Small intestine (tissue), 7 donors: ENCODE measurements around the gene TSEN54. TPM values are rescaled to one million over a fixed set of nuclear protein-coding genes. Genes with fewer than 3 reads are reported as not detected.

ENCODE experiments used
- DNase-seq, 2 donors: peaks; one replicate each; pipeline versions ENCODE4 v3.0.0 to v3.0.0-alpha.2; 2013
- FAIRE-seq: peaks from 2 replicates; lab custom pipeline; 2012; peaks lifted over from hg19 to GRCh38; lab: Jason Lieb, UNC
- H3K27ac ChIP-seq, 3 donors: one replicate each; pipeline ENCODE4 v1.5.1; 2013; ENCODE audit warnings: low read length in 2 of 3, mild to moderate bottlenecking in 2 of 3, control low read depth in 1 of 3, inconsistent platforms in 1 of 3, low read depth in 1 of 3, moderate library complexity in 1 of 3
- H3K27me3 ChIP-seq, 3 donors: one replicate each; pipeline ENCODE4 v1.6.1; 2013; ENCODE audit warnings: low read length in 3 of 3, inconsistent platforms in 1 of 3; ENCODE audit not compliant: control insufficient read depth in 3 of 3, insufficient read depth in 3 of 3
- H3K36me3 ChIP-seq, 3 donors: one replicate each; pipeline ENCODE4 v1.6.1; 2013; ENCODE audit warnings: low read length in 3 of 3, inconsistent platforms in 1 of 3, low read depth in 1 of 3, mild to moderate bottlenecking in 1 of 3, moderate library complexity in 1 of 3; ENCODE audit not compliant: control insufficient read depth in 3 of 3, insufficient read depth in 2 of 3
- H3K4me1 ChIP-seq, 3 donors: one replicate each; pipeline ENCODE4 v1.6.1; 2013; ENCODE audit warnings: low read length in 2 of 3, inconsistent platforms in 1 of 3, low read depth in 1 of 3, mild to moderate bottlenecking in 1 of 3, moderate library complexity in 1 of 3; ENCODE audit not compliant: control insufficient read depth in 3 of 3, insufficient read depth in 2 of 3
- H3K4me3 ChIP-seq, 3 donors: one replicate each; pipeline ENCODE4 v1.5.1; 2013; ENCODE audit warnings: low read length in 3 of 3, control low read depth in 1 of 3, inconsistent platforms in 1 of 3, low read depth in 1 of 3, mild to moderate bottlenecking in 1 of 3, moderate library complexity in 1 of 3
- H3K9me3 ChIP-seq, 2 donors: one replicate each; pipeline ENCODE4 v1.6.1; 2013; ENCODE audit warnings: low read depth in 1 of 2, low read length in 1 of 2; ENCODE audit not compliant: control insufficient read depth in 2 of 2, insufficient read depth in 1 of 2
- whole genome bisulfite sequencing, 3 donors: extraction: QIAGEN DNeasy Blood & Tissue Kit; methylation state at CpG; one replicate each; pipeline ENCODE4 v1.1.7; 2013; 5-methylcytosine and 5-hydroxymethylcytosine counted together
- polyA plus RNA-seq, 4 donors: library from polyadenylated mRNA; stranded (reverse) in 3 of 4; unstranded in 1 of 4; fragments of 200-250 nt in 3 of 4; fragments of 120-200 nt in 1 of 4; gene quantifications; one replicate each; pipeline versions ENCODE4 v1.2.1 to v1.2.3, GENCODE V29; 2013
- donor health status: healthy with polysubstance abuse.
- donor health status: control.
- donor health status: control.
- donor health status: Bipolar disorder and iron deficiency.
- donor health status: healthy.

Gene TSEN54
- polyA plus RNA-seq, 4 donors: 35.5 to 91.1 (median 69.4) TPM

DNA sequence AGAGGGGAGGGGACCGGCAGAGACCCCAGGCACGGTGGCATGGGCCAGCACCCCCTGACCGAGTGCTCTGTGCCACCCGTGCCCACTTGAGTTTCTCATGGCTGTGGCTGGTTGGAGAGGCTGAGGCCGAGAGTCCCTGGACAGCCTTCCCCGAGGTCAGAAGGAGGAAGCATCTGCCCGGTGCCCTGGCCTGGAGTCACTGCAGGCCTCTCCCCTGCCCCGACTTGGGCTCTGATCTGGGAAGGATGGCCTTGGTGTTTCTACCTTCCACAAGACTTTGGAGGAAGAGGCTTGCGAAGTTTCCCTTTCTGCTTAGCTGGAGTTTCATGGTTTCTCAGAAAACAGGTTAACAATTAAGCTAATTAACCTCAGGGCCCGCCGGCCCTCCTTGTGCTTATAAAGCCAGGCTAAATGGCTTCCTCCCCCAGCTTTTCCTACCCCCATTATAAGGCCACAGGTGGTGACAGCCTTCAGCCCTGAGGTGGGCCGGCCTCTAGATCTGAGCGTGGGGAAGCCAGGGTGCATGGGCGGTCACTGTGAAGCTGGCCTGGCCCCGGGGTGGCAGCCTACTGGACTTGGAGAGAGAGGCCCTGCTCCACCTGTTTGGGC lies 26.5 kb downstream of the TSEN54 start:
- Histone ChIP-seq H3K27ac (peak overlapping the region; percentile 53 to 99 (median 87)), H3K9me3 (no peaks in the 10 kb centered on the region), H3K36me3 (peaks cover 3 to 93% (median 5%) of the 10 kb centered on the region in 3 donors), H3K4me3 (peak overlapping the region in 1 of 3 donors; percentile 4), H3K27me3 (no peaks in the 10 kb centered on the region), H3K4me1 (peaks cover 0 to 85% (median 1%) of the 10 kb centered on the region in 3 donors)
- WGBS, 3 donors: 16 to 60% (median 36%) methylated on average over 14 to 15 of the region's 15 CpGs
- no peak for FAIRE-seq
- peak; percentile 32 to 81 for DNase-seq

DNA sequence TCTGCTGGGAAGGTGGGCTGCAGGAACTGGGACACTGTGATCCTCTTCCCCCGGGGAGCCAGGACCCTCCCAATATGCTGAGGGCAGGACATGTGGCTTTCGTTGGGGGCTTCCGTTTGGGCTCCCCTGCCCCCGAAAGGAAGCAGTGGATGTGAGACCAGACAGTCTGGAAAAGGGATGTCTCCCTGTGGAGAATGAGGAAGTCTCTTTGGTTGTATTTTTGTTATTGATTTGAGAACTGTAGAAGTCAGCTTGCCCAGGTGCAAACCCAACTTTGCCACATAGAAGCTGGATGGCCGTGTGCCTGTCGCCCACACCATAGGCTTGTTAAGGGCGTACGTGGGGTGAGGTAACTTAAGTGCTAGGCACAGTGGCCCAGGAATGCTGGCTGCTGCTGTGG lies 27.9 kb downstream of the TSEN54 start:
- H3K36me3 ChIP-seq: peaks cover 3 to 92% (median 5%) of the 10 kb centered on the region in 3 donors
- 72 to 83% (median 80%) methylated on average over 8 of the region's 8 CpGs for WGBS, 3 donors
- no peak overlapping the region for H3K4me3 ChIP-seq
- no peak for FAIRE-seq
- H3K9me3 ChIP-seq: no peaks in the 10 kb centered on the region
- no peak overlapping the region for H3K27ac ChIP-seq
- DNase-seq: no peak
- no peaks in the 10 kb centered on the region for H3K27me3 ChIP-seq
- peaks cover 0 to 82% (median 1%) of the 10 kb centered on the region in 3 donors for H3K4me1 ChIP-seq

- Histone ChIP-seq H3K4me1 (peaks cover 0 to 83% (median 1%) of the 10 kb centered on the region in 3 donors), H3K9me3 (no peaks in the 10 kb centered on the region), H3K27ac (peak overlapping the region in 1 of 3 donors; percentile 10), H3K36me3 (peaks cover 2 to 86% (median 3%) of the 10 kb centered on the region in 3 donors), H3K4me3 (no peak overlapping the region), H3K27me3 (no peaks in the 10 kb centered on the region)
- FAIRE-seq (no peak), DNase-seq (no peak)
- WGBS, 3 donors: 82 to 89% (median 85%) methylated on average over 13 of the region's 13 CpGs
These were observed 29.9 kb downstream of the TSEN54 start for GRCh38 chr17:75546181-75546580.

- DNase-seq (no peak), FAIRE-seq (no peak)
- WGBS, 3 donors: 88 to 93% (median 92%) methylated on average over 9 of the region's 9 CpGs
- H3K27ac ChIP-seq: peak overlapping the region in 2 of 3 donors; percentile 32 to 96
- peaks cover 2 to 86% (median 3%) of the 10 kb centered on the region in 3 donors for H3K36me3 ChIP-seq
- H3K4me1 ChIP-seq: peaks cover 0 to 79% (median under 1%) of the 10 kb centered on the region in 3 donors
- no peaks in the 10 kb centered on the region for H3K27me3 ChIP-seq
- no peaks in the 10 kb centered on the region for H3K9me3 ChIP-seq
- H3K4me3 ChIP-seq: no peak overlapping the region
These were observed 30.8 kb downstream of the TSEN54 start for GRCh38 chr17:75547091-75547490.

DNA sequence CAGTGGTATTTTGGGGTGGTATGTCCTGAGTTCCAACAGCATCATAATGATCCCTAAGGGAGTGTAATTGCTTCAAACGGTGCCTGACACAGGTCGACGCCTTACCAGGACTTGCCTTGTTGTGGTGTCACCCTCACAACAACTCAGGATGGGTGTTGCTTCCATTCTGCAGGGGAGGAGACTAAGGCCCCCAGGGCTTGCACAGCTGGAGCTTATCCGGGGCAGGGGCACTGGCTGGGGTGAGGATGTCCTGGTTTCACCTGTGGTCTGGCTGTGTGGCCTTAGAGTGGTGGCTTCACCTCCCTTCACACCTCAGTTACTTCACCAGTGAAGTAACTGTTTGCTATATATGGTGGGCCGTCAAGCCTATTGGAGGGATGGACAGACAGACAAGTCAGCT lies 32.5 kb downstream of the TSEN54 start:
- Histone ChIP-seq H3K36me3 (peaks cover 4 to 84% (median 7%) of the 10 kb centered on the region in 3 donors), H3K9me3 (no peaks in the 10 kb centered on the region), H3K4me3 (no peak overlapping the region), H3K27me3 (no peaks in the 10 kb centered on the region), H3K4me1 (peaks cover 0 to 73% (median 0%) of the 10 kb centered on the region in 3 donors), H3K27ac (peak overlapping the region; percentile 96 to 99 (median 99))
- FAIRE-seq: no peak
- WGBS, 3 donors: 28 to 59% (median 30%) methylated on average over 5 of the region's 5 CpGs
- peak in 1 of 2 donors; percentile 32 for DNase-seq

GRCh38 chr17:75549246-75550138 lies 33.2 kb downstream of the TSEN54 start:
- FAIRE-seq: no peak
- WGBS, 3 donors: 13 to 60% (median 29%) methylated on average over 18 to 22 of the region's 22 CpGs

DNA sequence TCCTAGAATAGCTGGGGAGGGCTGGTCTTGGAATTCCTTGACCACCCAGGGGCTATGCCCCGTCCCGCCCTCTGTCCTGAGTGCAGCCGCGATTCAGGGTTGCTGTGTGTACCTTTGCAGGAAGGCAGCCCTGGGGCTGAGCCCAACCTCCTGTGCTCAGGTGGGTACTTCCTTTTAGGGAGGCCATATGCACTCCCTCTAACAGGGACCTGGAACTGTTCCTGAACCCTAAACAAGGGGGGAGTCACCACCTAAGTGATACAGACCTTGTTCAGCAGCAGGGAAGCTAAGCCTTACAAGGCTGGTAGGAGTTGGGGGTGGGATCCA lies 33.8 kb downstream of the TSEN54 start:
- 10 to 53% (median 27%) methylated on average over 4 of the region's 4 CpGs for WGBS, 3 donors
- no peak overlapping the region for H3K4me3 ChIP-seq
- H3K4me1 ChIP-seq: peaks cover 0 to 60% (median 0%) of the 10 kb centered on the region in 3 donors
- DNase-seq (no peak), FAIRE-seq (no peak)
- H3K9me3 ChIP-seq: no peaks in the 10 kb centered on the region
- peaks cover 4 to 78% (median 4%) of the 10 kb centered on the region in 3 donors for H3K36me3 ChIP-seq
- H3K27ac ChIP-seq: peak overlapping the region; percentile 96 to 99 (median 99)
- no peaks in the 10 kb centered on the region for H3K27me3 ChIP-seq

More at GRCh38 chr17:75549246-75550138, 33.2 kb downstream of the TSEN54 start:
- Histone ChIP-seq H3K36me3 (peaks cover 4 to 84% (median 5%) of the 10 kb centered on the region in 3 donors), H3K4me1 (peaks cover 0 to 66% (median 0%) of the 10 kb centered on the region in 3 donors), H3K27ac (peak overlapping the region; percentile 96 to 99 (median 99)), H3K27me3 (no peaks in the 10 kb centered on the region), H3K9me3 (no peaks in the 10 kb centered on the region), H3K4me3 (no peak overlapping the region)
- peak; percentile 94 to 97 for DNase-seq

GRCh38 chr17:75551266-75551665 lies 34.9 kb downstream of the TSEN54 start:
- Histone ChIP-seq H3K27me3 (no peaks in the 10 kb centered on the region), H3K36me3 (peaks cover 4 to 78% (median 4%) of the 10 kb centered on the region in 3 donors), H3K9me3 (no peaks in the 10 kb centered on the region), H3K4me3 (no peak overlapping the region), H3K4me1 (peaks cover 0 to 62% (median 0%) of the 10 kb centered on the region in 3 donors), H3K27ac (peak overlapping the region; percentile 46 to 99 (median 96))
- 75 to 81% (median 80%) methylated on average over 7 of the region's 7 CpGs for WGBS, 3 donors
- DNase-seq: no peak
- no peak for FAIRE-seq
